ENCODE results near the gene OPCML. TPM values are rescaled to one million over a fixed set of nuclear protein-coding genes. Genes with fewer than 3 reads are reported as not detected.
A peak's percentile ranks its signal among the peaks of the same experiment; 100 is the strongest.

OPCML gene
- total RNA-seq, 1 donor from 2014 or later, result not detected

- DNase-seq (ENCODE audit: low read depth in 2 of 2), result no peak
These were observed 717.9 kb downstream of the OPCML start for GRCh38 chr11:132814410-132814809.

GRCh38 chr11:132811649-132812048 lies 720.7 kb downstream of the OPCML start:
- no peak for DNase-seq (ENCODE audit: low read depth in 2 of 2)

- no peak for DNase-seq (ENCODE audit: low read depth in 2 of 2)
These were observed 723.2 kb downstream of the OPCML start for GRCh38 chr11:132809070-132809469.

GRCh38 chr11:132804258-132804657 lies 728.0 kb downstream of the OPCML start:
- DNase-seq (ENCODE audit: low read depth in 2 of 2), result no peak

- no peak for DNase-seq (ENCODE audit: low read depth in 2 of 2)
These were observed 728.9 kb downstream of the OPCML start for GRCh38 chr11:132803436-132803835.

- DNase-seq (ENCODE audit: low read depth in 2 of 2), result no peak
These were observed 729.4 kb downstream of the OPCML start for GRCh38 chr11:132802947-132803346.

- DNase-seq (ENCODE audit: low read depth in 2 of 2), result no peak
These were observed 738.5 kb downstream of the OPCML start for GRCh38 chr11:132793831-132794230.

GRCh38 chr11:132792341-132793140 lies 739.8 kb downstream of the OPCML start:
- no peak for DNase-seq (ENCODE audit: low read depth in 2 of 2)

GRCh38 chr11:132790971-132791370 lies 741.3 kb downstream of the OPCML start:
- DNase-seq (ENCODE audit: low read depth in 2 of 2), result no peak

- no peak for DNase-seq (ENCODE audit: low read depth in 2 of 2)
These were observed 741.8 kb downstream of the OPCML start for GRCh38 chr11:132790466-132790865.

- DNase-seq (ENCODE audit: low read depth in 2 of 2), result no peak
These were observed 743.4 kb downstream of the OPCML start for GRCh38 chr11:132788816-132789325.

- no peak for DNase-seq (ENCODE audit: low read depth in 2 of 2)
These were observed 746.4 kb downstream of the OPCML start for GRCh38 chr11:132785878-132786277.

GRCh38 chr11:132784441-132784840 lies 747.9 kb downstream of the OPCML start:
- DNase-seq (ENCODE audit: low read depth in 2 of 2), result no peak

- no peak for DNase-seq (ENCODE audit: low read depth in 2 of 2)
These were observed 750.2 kb downstream of the OPCML start for GRCh38 chr11:132782102-132782501.

GRCh38 chr11:132780046-132780445 lies 752.3 kb downstream of the OPCML start:
- no peak for DNase-seq (ENCODE audit: low read depth in 2 of 2)

- no peak for DNase-seq (ENCODE audit: low read depth in 2 of 2)
These were observed 752.8 kb downstream of the OPCML start for GRCh38 chr11:132779497-132779896.

- no peak for DNase-seq (ENCODE audit: low read depth in 2 of 2)
These were observed 755.0 kb downstream of the OPCML start for GRCh38 chr11:132777067-132777975.

GRCh38 chr11:132773751-132774150 lies 758.5 kb downstream of the OPCML start:
- DNase-seq (ENCODE audit: low read depth in 2 of 2), result no peak

- no peak for DNase-seq (ENCODE audit: low read depth in 2 of 2)
These were observed 759.4 kb downstream of the OPCML start for GRCh38 chr11:132772703-132773545.

GRCh38 chr11:132771746-132772145 lies 760.6 kb downstream of the OPCML start:
- DNase-seq (ENCODE audit: low read depth in 2 of 2), result no peak

GRCh38 chr11:132770829-132771530 lies 761.3 kb downstream of the OPCML start:
- DNase-seq (ENCODE audit: low read depth in 2 of 2), result peak; percentile 51 to 73

Measured in dermis microvascular lymphatic vessel endothelial cell (primary cell).